GM11168 (cell line): ENCODE measurements around the gene CDC42EP1.
"Not testable (repeated sequence)": the region's sequence is repeated elsewhere in the genome, so short reads cannot be mapped to it uniquely, and the experiment has no call there.

ENCODE experiments used
- in situ Hi-C: fragments of 300-500 bp; cut with MboI; formaldehyde crosslinking; loops from one replicate; pipeline ENCODE4 v1.12.0; 2022; ENCODE audit warnings: low sequenced_read_pairs; ENCODE audit not compliant: unreplicated experiment

Gene CDC42EP1, protein sequence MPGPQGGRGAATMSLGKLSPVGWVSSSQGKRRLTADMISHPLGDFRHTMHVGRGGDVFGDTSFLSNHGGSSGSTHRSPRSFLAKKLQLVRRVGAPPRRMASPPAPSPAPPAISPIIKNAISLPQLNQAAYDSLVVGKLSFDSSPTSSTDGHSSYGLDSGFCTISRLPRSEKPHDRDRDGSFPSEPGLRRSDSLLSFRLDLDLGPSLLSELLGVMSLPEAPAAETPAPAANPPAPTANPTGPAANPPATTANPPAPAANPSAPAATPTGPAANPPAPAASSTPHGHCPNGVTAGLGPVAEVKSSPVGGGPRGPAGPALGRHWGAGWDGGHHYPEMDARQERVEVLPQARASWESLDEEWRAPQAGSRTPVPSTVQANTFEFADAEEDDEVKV

DNA sequence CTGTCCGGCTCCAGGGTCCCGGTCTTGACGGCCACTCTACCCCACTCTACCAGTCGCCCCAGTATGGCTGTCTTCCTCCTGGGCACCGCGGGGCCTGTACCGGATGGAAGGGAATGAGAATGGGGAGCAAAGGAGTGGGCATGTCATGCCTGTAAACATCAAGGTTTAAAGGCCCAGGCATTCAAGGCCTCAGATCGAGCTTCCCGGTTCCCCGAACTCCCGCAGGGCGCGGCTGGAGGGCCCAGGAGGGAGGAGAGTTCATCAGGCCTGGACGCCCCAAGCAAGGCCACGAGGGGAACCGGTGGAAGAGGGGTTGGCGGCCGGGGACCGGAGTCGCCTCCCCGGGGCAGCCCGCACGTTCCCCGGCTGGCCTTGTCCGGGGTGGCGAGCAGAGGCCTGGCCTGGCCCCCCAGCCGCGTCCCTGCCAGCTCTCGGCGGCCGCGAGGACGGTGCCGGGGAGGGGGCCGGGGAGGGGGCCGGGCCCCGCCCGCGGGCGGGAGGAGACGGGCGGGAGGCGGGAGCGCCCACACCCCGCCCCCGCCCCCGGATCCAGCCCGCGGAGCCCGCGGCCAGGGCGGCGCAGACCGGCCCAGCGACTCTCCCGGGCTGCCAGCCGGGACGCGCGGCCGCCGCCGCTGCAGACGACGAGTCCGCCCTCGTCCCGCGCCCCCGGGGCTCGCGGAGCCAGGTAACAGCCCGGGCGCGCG, at the start of gene CDC42EP1:
TSS of gene CDC42EP1 (plus strand) at position 580 of the 707 bp plus-strand sequence. CDS start 5,870 bp downstream, outside the sequence.
- in situ Hi-C loops, result no loop called here

DNA sequence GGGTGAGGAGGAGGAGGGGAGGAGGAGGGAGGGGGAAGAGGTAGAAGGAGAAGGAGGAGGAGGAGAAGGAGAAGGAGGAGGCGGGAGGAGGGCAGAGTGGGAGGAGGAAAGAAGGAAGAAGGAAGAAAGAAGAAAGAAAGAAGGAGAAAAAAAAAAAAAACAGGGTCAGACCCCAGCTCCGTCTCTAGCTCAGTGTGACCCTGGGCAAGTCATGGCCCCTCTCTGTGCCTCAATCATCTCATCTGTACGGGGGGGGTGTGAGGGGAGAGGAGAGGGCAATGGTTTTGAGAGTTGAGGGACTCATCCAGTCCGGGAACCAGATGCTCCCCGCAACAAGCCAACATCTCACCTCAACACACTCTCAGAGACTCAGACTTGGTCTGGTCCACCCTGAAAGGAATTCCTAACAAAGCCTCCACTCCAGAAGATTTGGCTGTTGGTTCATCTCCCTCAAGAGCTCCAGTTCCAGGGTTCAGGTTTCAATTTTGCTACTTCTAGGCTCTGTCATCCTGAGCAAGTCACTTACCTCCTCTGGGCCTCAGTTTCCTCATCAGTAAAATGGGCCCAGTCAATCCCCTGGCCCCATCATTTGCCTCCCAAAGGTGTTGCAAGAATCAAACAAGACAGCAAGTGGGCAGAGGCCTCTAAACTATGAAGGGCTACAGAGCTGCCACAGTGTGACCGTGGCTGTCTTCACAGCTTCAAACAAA, 48.7 kb upstream of the CDC42EP1 start:
- in situ Hi-C loops, result no loop called here

DNA sequence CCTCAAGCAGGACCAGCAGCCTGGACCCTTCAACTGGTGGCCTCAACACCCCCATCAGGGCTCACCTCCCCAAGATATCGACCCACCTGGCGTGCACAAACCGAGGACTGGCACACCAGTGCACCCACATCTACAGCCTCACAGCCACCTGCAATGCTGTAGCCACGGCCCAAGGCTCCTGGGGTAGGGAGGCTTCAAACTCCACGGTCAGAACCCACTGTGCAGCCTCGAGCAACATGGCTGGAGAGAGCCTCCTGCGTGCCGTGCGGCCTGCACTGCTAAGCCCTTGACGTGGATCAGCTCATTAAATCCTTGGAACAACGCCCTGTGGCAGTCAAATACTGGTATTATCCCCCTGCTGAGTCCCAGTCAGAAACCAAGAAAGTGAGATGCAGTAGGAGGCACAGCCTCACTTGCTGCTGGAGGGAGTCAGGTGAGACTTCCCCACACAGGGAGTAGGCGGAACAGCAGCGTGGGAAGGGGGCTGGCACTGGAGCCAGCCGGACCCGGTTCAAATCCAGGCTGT, 45.7 kb upstream of the CDC42EP1 start:
- in situ Hi-C loops, result no loop called here

DNA sequence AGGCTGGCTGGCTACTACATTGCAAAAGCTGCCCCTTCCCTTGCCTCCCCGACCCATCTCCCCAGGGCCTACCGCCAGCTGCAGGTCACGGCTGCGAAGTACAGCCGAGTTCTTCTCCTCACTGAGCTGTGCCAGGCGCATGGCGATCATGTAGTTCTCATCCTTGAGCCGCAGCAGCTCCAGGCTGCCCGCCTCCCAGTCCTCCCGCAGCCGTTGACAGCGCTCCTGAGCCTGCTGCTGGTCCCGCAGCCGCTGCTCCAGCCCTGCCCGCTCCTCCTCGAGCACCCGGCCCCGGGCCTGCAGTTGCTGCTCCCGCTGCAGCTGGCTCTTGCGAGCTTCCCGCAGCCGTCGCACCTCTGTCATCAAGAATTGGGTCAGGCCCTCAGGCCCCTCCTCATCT, 44.4 kb upstream of the CDC42EP1 start:
- in situ Hi-C loops, result no loop called here

DNA sequence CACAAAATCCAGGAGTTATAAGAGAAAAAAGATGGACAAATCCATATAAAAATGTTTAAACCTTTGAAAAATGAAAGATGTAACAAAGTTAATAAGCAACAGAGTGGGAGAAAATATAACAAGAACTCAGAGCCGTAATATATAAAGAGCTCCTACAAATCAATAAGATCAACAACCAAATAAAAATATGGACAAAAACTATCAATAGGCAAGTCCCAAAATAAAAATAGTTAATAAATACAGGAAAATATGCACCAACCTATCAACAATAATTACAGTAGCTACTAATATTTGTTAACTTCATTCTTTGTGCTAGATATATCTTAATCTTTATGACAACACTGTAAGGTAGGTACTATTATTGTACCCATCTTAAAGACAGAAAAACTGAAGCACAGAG, 43.8 kb upstream of the CDC42EP1 start:
- in situ Hi-C loops, result no loop called here

DNA sequence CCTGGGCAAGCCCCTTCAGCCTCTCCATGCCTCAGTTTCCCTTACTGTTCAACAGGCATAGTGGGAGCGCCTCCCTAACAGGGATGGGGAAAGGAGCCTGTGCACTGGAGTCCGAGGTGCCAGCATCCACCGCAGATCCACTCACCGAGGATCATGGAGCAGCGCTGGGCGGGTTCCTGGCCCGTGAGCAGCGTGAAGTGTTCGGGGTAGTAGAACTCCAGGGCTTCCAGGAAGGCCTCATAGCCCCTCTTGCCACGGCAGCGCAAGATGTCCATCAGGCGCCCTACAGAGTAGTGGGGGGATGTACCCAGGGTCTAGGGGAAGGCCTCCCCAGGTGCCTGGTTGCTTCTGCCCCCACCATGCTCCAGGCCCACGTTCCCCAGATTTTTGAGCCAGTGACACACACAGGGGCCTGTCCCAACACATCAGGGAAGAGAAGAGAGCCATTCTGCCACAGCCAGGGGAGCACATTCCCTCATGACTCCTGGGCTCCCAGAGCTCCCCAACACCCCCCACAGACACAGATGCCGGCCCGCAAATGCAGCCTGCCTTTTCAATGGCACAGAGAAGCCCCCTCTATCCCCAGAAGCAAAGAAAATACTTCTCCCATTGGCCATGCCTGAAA, 42.3 kb upstream of the CDC42EP1 start:
- in situ Hi-C loops, result no loop called here

DNA sequence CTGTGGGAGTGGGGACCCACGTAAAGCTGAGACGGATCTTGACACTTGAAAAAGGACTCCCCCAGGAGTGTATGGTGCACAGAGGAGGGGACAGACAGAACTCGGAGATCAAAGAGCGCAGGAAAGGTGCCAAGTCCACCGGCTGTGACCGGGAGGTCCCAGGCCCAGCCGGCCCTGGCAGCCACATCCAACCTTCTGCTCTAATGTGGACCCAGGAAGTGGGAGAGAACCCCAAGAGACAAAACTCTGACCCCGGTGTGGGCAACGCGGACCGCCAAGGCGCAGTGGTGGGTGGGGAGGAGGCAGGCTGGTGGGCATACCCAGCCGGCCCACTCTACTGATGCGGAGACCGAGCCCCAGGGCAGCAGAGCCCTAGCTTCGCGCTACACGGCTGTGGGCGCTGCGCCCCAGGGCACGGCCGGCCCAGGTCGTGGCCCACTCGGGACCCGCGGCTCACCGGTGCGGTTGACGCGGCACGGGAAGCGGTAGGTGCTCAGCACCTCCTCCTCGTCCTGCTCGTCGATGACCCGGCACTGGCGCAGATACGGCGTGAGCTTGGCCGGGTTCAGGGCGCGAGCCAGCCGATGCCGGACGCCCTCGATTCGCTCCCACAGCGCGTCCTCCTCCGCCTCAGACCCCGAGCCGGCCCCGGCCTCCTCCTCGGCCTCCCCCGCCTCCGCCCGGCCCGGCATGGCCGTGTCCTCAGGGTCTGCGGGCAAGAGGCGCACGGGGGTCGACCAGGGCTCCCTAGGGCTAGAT, 41.6 kb upstream of the CDC42EP1 start:
- in situ Hi-C loops, result no loop called here

DNA sequence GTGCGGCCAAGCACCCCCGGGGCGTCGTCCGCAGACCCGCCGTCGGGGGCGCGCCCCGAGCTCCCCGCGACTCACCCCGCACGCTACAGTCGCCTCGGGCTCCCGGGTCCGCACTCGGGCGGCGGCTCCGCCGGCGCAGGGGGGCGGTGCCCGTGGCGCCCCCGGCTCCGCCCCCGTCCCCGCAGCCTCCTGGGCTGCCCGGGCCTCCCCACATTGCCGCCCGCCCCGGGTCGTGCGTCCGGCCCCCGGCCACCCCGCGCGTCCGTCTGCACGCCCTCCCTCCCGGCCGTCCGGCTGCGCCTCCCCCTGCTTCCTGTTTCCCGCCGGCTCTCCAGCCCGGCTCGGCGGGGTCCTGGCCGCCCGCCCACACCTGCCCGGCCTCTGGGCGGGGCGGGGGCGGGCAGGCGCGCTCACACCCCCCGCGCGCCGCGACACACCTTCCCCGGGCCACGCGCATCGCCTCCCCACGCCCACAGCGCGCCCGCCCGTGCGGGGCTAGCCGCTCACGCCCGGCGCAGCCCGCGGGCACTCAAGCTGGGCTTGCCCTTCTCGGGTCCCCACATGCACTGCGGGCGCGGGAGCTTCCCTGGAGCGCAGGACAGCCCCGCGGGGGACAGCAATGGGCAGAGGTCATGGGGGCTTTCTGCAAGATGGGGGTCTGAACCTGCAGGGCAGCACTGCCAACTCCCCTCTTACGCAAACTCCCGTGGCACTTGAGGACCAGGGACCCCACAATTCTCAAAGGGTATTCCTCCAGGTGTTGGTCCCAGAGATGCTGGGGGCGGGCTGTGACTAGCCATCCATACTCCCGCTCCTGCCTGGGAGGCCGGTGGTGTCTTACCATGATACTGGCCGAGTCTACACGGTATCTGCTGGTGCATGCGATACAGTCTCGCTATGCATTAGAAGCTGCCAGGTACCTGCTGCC, 40.7 kb upstream of the CDC42EP1 start, which contains the start of gene CARD10:
TSS of gene CARD10 (minus strand) at position 148 of the 928 bp plus-strand sequence. CDS start 215 bp downstream, outside the sequence.
- in situ Hi-C loops, result no loop called here

DNA sequence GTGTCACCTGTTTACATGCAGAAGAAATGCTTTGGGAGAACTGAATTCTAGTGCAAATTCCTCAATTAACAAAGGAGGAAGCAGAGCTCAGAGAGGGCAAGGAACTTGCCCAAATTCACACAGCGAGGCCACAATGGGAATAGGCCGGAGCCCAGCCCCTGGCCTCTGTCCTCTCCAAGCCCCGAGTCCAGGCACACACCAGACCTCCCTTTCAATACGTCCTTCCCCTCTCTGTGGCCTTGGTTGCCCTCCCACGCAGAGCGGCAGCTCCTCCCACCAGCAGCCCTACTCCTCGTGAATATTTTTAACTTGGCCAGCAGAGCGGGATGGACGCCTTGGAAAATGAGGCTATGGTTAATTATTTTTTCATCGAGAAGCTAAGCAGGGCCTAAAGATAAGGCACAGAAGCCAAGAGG, 39.5 kb upstream of the CDC42EP1 start:
- in situ Hi-C loops, result no loop called here

DNA sequence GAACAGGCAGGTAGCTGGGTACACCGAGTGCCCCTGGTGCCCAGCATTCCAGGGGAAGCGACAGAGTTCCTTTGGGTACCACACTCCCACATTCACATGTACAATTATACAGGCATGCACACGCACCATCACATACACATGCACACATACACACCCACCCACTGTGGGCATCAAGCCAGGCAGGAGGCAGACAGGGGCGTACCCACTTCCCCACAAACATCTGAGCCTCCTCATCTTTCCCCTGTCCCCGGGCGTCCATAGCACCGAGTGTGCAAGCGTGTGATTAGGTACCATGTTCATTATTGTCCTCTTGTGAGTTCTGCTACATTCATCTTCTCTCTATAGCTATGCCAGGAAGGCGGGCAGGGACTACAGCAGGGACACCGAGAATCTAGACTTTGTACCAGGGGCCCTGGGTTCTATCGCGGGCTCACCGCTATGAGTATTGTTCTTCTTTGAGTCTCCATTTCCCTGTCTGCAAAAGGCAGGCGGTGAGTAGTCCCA, 39.0 kb upstream of the CDC42EP1 start:
- in situ Hi-C loops, result no loop called here

DNA sequence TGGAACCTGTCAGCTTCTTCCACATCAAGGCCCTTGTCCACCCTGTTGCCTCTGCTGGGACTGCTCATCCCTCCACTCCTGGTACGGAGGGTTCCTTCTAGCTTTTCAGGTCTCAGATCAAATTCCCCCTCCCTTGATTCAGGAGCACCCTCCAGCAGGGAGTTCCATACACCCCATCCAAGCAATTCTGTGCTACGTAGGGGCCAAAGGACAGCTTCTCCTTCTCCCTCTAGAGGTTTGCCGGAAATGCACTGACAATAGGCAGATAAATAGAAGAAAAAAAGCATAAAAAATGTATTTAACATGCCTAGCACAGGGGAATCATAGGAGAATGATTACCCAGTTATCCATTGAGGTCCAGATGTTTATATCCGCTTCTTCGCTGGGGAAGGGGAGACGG, 37.8 kb upstream of the CDC42EP1 start:
- in situ Hi-C loops, result no loop called here

DNA sequence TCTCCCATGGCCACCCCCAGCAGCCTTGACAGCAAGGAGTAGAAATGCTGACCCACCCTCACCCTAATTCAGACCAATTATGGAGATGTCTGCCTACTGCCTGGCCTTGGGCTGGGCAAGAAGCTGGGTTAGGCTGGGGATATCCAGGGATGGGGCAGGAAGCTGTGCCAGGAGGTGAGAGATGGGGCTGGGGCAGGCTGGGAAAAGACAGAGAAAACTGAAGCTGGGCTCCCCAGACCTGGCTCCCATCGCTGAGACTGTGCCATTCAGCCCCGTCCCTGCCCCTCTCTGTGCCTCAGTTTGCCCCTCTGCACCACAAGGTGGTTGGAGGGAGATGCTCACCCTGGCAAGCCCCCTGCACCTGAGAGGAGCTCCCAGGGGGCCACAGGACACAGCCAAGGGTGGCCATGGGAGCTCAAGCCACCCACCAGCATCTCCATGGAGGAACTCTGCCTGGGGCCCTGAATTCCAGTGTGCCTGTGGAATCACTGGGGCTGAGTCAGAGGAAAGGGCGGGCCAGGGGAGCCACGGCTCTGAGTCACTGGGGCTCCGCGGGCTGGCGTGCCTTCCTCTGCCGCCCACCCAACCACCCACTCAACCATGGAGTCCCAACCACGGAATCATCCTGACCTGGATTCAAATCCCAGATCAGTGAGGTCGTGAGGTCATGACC, 35.1 kb upstream of the CDC42EP1 start:
- in situ Hi-C loops, result no loop called here

DNA sequence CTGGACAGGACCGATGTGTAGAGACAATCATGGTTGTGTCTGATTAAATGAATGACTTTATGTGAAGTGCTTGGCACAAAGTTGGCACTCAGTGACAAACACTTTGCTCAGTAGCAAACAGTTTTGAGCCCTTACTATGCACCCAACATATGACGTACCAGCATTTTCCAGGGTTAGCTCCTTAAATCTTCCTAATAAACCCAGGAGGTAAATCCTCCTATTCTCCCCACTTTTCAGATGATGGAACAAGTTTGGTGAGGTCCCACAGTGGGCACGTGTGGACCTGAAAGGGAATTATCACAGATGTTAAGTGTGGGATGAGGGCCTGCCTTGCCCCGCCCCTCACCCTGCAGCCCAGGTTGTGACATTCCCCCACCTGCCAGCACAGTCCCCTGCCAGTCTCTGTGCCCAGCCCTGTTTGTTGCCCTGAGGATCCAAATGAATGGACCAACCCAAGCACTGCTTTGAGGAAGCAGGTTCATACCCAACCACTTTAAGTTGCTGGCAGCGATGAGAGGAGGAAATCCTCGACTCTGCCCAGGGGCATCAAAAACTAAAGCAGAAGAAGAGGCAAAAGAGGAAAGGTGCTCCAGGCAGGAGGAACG, 34.4 kb upstream of the CDC42EP1 start:
- in situ Hi-C loops, result no loop called here

DNA sequence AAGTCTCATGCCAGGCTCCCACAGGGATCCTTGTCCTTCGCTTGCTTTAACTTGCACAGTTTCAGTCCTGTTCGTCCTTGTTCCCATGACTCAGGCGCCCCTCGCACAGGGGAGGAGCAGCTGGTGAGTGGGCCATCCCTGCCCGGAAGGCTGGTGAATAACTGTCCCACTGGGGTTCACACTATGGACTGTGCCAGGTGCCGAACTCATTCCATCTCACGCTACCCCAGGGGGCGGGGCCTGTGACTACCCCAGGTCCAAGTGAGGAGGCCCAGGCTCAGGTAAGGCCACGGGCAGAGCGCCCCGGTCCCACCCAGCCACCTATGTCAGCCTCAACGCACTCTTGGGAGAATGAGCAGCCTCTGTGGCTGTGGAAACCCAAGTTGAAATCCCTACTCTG, 33.9 kb upstream of the CDC42EP1 start:
- in situ Hi-C loops, result no loop called here

DNA sequence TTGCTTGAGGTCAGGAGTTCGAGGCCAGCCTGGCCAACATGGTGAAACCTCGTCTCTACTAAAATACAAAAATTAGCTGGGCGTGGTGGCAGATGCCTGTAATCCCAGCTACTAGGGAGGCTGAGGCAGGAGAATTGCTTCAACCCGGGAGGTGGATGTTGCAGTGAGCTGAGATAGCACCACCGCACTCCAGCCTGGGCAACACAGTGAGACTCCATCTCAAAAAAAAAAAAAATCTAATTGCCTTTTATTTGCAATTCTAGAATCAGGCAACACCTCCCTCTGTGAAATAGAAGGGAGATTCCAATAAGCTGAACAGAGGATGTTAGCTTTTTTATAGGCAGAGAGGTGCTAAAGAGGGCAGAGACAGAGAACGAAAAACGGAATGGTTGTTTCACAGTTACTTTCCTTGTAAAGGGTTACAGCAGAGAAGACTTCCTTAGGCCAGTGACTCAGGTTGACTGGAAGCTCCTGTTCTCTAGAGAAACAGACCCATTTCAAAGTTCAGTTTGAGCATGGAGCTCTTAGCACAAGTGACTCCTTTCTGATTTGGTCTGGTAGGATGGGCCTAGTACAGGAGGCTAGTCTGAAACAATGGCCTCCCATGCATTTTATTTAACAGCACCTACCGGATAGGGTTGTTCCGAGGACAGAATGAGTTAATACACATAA, 33.1 kb upstream of the CDC42EP1 start:
- in situ Hi-C loops, result not testable (repeated sequence)

DNA sequence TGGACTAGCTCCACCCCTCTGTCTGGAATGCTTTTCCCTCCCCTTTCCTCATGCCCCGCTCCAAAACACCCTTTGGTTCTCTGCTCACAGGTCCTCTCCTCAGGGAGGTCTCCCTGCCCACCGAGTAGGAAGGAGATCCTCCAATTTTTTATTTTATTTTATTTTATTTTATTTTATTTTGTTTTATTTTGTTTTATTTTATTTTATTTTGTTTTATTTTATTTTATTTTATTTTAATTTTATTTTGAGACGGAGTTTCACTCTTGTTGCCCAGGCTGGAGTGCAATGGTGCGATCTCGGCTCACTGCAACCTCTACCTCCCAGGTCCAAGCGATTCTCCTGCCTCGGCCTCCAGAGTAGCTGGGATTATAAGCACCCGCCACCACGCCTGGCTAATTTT, 32.3 kb upstream of the CDC42EP1 start:
- in situ Hi-C loops, result not testable (repeated sequence)
